K562 (cell line): ENCODE data around the gene NOL4L. TPM values are rescaled to one million over a fixed set of nuclear protein-coding genes. Genes with fewer than 3 reads are reported as not detected.

Source experiments
- E2F5 ChIP-seq: sonication (generic); formaldehyde crosslinking; IDR thresholded peaks from 2 replicates; pipeline ENCODE4 v1.8.0; 2022; ENCODE audit warnings: mild to moderate bottlenecking, missing genetic modification reagents
- GATAD2A ChIP-seq: fragments of 450-650 bp; IDR thresholded peaks from 2 replicates; pipeline ENCODE4 v1.6.1; 2017
- HEY1 ChIP-seq: fragments of 250-450 bp; sonication (Bioruptor Pico); IDR thresholded peaks from 2 replicates; pipeline ENCODE4 v1.5.0; 2020; ENCODE audit warnings: mild to moderate bottlenecking, moderate library complexity, borderline replicate concordance
- HMGN3 ChIP-seq: IDR thresholded peaks from 2 replicates; pipeline ENCODE4 v1.6.1; 2011; ENCODE audit warnings: borderline replicate concordance, low read depth, mild to moderate bottlenecking, mixed read lengths, low read length; ENCODE audit not compliant: insufficient read length; ENCODE audit errors: extremely low read depth
- LARP7 ChIP-seq: fragments of 450-650 bp; IDR thresholded peaks from 2 replicates; pipeline ENCODE4 v1.6.1; 2016
- MEF2D ChIP-seq: conservative IDR thresholded peaks from 2 replicates; pipeline ENCODE4 v1.6.1; 2016; ENCODE audit warnings: low read depth, missing genetic modification characterization, missing compliant biosample characterization
- NR2C2 ChIP-seq, 2 experiments: fragments of 200-800 bp in 1 of 2; sonication (Bioruptor generic) in 1 of 2; sonication (generic) in 1 of 2; formaldehyde crosslinking in 1 of 2; IDR thresholded peaks; 2 replicates each; pipeline versions ENCODE4 v1.6.1 to v1.8.0; 2016 to 2022; ENCODE audit warnings: mild to moderate bottlenecking in 1 of 2, missing compliant biosample characterization in 1 of 2, missing genetic modification characterization in 1 of 2, missing genetic modification reagents in 1 of 2
- POLR3G ChIP-seq: IDR thresholded peaks from 2 replicates; pipeline ENCODE4 v1.6.1; 2011; ENCODE audit not compliant: insufficient read length, insufficient replicate concordance; ENCODE audit errors: extremely low read depth
- SMAD3 ChIP-seq: fragments of 450-650 bp; formaldehyde crosslinking; conservative IDR thresholded peaks from 2 replicates; pipeline ENCODE4 v1.4.0; 2020; ENCODE audit warnings: mild to moderate bottlenecking
- ZNF431 ChIP-seq: sonication (generic); formaldehyde crosslinking; IDR thresholded peaks from 2 replicates; pipeline ENCODE4 v1.8.0; 2022; ENCODE audit warnings: mild to moderate bottlenecking, missing genetic modification reagents
- polyA plus RNA-seq, 8 experiments: library from polyadenylated mRNA; depleted of rRNA in 4 of 8; stranded (reverse) in 5 of 8; unstranded in 3 of 8; fragments of >200 nt; fragmentation: Nextera tagmentation in 2 of 8; fragmentation: Illumina TruSeq in 1 of 8; extraction: Ambion mirVana in 2 of 8; extraction: Trizol in 1 of 8; gene quantifications; 2 replicates each; pipeline versions ENCODE4 v1.2.1 to v1.2.3, GENCODE V29; 2011 to 2014; ENCODE audit warnings: inconsistent platforms in 1 of 8, missing spikeins in 1 of 8
- total RNA-seq, 7 experiments: library from RNA; depleted of rRNA in 6 of 7; stranded (reverse); fragments of >200 nt in 6 of 7; fragmentation: Illumina TruSeq in 2 of 7; extraction: Trizol in 2 of 7; gene quantifications; 2 replicates each; pipeline versions ENCODE4 v1.2.1 to v1.2.3, GENCODE V29; 2011 to 2021; ENCODE audit warnings: low replicate concordance in 1 of 7
- TF ChIP-seq, protein P1 (sequence below), 2 experiments: fragments of 450-650 bp in 1 of 2; sonication (generic) in 1 of 2; formaldehyde crosslinking in 1 of 2; IDR thresholded peaks; 2 replicates each; pipeline versions ENCODE4 v1.7.1 to v1.9.0; 2016 to 2022; ENCODE audit warnings: inconsistent platforms in 1 of 2, mild to moderate bottlenecking in 1 of 2, missing genetic modification reagents in 1 of 2
- TF ChIP-seq, protein P2 (sequence below): fragments of 250-450 bp; sonication (Bioruptor Pico); IDR thresholded peaks from 2 replicates; pipeline ENCODE4 v1.5.0; 2021; ENCODE audit warnings: mild to moderate bottlenecking, moderate library complexity

The NOL4L gene
- total and polyA plus RNA-seq, 9 of the 15 experiments (the other 6 are each of a cell fraction or from before 2014, with no cell fraction given) = 5.1 to 36.2 (median 13.6) TPM

GRCh38 chr20:32474967-32475811 is 109.9 kb downstream of the NOL4L start (continued):
- TF ChIP-seq, protein P1, sequence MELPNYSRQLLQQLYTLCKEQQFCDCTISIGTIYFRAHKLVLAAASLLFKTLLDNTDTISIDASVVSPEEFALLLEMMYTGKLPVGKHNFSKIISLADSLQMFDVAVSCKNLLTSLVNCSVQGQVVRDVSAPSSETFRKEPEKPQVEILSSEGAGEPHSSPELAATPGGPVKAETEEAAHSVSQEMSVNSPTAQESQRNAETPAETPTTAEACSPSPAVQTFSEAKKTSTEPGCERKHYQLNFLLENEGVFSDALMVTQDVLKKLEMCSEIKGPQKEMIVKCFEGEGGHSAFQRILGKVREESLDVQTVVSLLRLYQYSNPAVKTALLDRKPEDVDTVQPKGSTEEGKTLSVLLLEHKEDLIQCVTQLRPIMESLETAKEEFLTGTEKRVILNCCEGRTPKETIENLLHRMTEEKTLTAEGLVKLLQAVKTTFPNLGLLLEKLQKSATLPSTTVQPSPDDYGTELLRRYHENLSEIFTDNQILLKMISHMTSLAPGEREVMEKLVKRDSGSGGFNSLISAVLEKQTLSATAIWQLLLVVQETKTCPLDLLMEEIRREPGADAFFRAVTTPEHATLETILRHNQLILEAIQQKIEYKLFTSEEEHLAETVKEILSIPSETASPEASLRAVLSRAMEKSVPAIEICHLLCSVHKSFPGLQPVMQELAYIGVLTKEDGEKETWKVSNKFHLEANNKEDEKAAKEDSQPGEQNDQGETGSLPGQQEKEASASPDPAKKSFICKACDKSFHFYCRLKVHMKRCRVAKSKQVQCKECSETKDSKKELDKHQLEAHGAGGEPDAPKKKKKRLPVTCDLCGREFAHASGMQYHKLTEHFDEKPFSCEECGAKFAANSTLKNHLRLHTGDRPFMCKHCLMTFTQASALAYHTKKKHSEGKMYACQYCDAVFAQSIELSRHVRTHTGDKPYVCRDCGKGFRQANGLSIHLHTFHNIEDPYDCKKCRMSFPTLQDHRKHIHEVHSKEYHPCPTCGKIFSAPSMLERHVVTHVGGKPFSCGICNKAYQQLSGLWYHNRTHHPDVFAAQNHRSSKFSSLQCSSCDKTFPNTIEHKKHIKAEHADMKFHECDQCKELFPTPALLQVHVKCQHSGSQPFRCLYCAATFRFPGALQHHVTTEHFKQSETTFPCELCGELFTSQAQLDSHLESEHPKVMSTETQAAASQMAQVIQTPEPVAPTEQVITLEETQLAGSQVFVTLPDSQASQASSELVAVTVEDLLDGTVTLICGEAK (IDR thresholded peaks at IDR 0.05) = 0 out of 2 replicates have a peak, but pooled peaks have one; percentile 15
- TF ChIP-seq, protein P1 (CRISPR knock-in tag; IDR thresholded peaks at IDR 0.05) = no peak
- TF ChIP-seq HMGN3 (peak; percentile 95), GATAD2A (no peak), E2F5 (CRISPR knock-in tag) (0 out of 2 replicates have a peak, but pooled peaks have one; percentile 48), ZNF431 (CRISPR knock-in tag) (no peak), HEY1 (CRISPR knock-in tag) (no peak), SMAD3 (CRISPR knock-in tag) (peak; percentile 30; the same call in 1 of the 2 replicates), NR2C2 (CRISPR knock-in tag; IDR thresholded peaks at IDR 0.05) (0 out of 2 replicates have a peak, but pooled peaks have one; percentile 52), NR2C2 (tag; IDR thresholded peaks at IDR 0.05) (peak; percentile 86), LARP7 (peak; percentile 100), MEF2D (no peak), POLR3G (no peak)
- TF ChIP-seq, protein P2, sequence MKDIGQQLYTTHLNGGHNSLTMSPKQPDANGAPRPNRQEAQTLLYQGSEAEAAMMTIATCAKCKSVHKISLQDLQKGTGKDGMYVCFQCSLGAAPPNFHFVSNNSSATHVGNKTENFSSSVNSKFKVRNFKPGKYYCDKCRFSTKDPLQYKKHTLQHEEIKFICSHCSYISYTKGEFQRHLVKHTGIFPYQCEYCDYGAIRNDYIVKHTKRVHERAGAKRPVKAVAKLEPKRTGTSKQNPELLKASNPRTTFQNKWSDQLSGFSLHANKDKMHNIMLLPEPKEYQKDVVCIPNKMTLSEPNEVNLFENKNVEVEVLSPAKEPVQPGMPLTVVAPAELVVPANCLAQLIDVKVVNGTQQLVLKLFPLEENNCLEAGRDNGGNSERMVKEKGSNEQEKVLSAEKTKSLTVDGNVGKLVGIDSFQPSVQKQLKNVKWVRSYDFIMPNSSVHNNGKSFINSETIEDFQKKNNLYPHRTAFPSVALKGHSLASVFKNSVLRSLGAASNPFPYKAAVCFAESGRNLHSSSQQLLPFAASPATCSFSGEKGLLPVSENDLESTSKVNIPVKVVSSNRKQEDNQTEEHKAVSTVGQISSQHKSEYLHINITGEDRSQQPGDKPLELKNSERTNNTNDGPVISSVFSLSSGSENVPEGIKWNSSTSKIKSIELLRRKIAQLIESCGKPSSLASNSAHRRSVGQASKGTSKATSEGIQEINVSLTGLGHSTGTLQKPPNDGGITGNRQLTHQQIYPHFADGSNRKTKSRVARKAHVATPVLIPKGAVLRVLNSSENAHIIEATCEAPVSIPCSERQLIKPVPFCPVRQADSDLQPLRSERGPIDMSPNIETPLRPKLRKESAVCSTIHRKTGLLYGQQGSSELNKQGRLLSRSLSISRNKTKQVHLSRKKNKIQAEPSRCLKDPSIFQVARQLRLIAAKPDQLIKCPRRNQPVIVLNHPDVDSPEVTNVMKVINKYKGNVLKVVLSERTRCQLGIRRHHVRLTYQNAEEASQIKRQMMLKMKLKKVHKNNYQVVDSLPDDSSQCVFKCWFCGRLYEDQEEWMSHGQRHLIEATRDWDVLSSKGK (CRISPR knock-in tag) = no peak
